GM21515 (cell line): ENCODE measurements around the gene ITPKC.
A peak's percentile ranks its signal among the peaks of the same experiment; 100 is the strongest.
"Not testable (repeated sequence)": the region's sequence is repeated elsewhere in the genome, so short reads cannot be mapped to it uniquely, and the experiment has no call there.

Source experiments
- ATAC-seq: cut with Tn5 transposase; IDR thresholded peaks from one replicate; pipeline ENCODE4 v1.9.1; 2021; ENCODE audit not compliant: unreplicated experiment

The ITPKC gene

DNA sequence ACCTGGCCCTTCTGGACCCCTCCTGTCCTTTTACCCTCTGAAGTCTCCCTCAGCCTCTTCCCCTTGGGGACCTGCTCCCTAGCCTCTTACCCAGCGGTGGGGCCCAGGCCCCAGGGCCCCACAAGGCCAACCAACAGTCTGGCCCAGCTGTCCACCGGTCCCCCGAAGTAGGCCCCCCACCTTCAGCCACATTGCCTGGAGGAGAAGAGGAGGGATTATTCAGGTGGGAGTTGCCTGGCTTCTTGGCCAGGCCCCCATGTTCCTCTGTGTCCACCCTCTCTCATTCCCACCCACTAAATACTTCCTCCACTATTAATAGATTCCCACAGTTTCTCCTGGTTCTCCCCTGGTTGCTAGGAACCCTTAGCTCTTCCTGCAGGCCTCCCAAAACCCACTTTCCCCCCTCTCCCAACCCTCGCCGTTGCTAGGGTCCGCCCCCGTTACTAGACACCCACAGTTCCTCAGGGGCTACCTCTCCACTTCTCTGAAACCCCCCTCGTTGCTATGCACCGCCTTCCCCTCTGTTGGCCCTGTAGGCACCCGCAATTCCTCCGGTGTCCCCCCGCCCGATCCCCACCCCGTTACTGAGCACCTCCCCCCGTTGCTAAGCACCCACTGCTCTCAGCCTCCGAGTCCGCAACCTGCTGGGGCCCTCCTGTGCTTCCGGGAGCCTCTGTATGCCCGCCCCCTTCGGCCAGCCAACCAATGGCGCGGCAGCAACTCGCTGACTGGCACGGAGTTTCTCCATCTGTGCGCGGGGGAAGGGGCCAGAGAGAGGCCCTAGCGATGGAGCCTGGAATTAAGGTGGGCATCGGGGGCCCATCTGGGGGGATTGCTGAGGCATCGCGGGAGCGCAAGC, 2.2 kb upstream of the ITPKC start:
- ATAC-seq, result peak; percentile 48

DNA sequence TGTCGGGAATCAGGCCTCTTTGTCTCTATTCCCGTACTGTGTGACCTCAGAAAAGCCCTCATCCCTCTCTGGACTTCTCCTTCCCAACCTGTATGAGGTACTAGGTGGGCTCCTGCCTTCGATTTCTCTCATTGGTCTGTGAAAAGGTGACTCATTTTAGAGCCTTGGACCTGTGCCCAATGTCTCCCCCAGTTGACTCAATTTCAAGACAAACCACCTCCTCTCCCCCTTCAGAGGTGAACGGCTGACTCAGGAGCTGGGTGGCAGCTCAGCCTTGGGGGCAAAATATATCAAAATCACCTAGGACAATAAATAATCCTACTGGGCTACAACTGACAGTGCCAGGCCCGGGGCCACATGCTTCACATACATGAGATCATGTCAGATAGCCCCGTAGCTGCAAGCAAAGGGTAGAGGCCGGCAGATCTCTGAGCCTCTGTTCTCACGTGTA, 856 bp upstream of the ITPKC start:
- ATAC-seq, result no peak

DNA sequence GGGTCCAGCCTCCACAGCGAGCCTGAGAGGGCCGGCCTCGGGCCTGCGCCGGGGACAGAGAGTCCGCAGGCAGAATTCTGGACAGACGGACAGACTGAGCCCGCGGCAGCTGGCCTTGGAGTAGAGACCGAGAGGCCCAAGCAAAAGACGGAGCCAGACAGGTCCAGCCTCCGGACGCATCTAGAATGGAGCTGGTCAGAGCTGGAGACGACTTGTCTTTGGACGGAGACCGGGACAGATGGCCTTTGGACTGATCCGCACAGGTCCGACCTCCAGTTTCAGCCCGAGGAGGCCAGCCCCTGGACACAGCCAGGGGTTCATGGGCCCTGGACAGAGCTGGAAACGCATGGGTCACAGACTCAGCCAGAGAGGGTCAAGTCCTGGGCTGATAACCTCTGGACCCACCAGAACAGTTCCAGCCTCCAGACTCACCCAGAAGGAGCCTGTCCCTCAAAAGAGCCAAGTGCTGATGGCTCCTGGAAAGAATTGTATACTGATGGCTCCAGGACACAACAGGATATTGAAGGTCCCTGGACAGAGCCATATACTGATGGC, 490 bp downstream of the ITPKC start:
- ATAC-seq, result no peak

DNA sequence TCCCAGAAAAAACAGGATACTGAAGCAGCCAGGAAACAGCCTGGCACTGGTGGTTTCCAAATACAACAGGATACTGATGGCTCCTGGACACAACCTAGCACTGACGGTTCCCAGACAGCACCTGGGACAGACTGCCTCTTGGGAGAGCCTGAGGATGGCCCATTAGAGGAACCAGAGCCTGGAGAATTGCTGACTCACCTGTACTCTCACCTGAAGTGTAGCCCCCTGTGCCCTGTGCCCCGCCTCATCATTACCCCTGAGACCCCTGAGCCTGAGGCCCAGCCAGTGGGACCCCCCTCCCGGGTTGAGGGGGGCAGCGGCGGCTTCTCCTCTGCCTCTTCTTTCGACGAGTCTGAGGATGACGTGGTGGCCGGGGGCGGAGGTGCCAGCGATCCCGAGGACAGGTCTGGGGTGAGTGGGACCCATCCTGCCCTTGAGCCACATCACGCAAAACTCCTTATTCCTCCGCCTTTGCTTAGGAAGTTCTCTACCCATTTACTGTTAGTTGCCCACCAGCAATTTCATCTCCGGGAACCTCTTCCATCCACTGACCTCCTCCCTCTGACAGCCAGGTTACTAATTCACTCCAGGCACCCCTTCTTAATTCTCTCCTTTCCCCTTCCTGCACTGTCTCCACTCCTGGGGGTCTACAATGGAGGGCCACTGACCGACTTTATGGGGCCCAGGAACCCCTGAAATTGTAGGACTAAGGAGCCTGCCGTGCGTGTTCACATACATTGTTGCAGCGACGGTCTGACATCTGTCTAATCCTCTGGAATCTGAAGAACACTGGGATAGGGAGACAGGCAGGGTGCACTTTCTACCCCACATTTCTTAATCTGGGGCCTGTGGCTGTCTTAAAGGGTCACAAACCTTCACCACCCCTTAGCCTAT, 1.2 kb downstream of the ITPKC start:
- ATAC-seq, result no peak

DNA sequence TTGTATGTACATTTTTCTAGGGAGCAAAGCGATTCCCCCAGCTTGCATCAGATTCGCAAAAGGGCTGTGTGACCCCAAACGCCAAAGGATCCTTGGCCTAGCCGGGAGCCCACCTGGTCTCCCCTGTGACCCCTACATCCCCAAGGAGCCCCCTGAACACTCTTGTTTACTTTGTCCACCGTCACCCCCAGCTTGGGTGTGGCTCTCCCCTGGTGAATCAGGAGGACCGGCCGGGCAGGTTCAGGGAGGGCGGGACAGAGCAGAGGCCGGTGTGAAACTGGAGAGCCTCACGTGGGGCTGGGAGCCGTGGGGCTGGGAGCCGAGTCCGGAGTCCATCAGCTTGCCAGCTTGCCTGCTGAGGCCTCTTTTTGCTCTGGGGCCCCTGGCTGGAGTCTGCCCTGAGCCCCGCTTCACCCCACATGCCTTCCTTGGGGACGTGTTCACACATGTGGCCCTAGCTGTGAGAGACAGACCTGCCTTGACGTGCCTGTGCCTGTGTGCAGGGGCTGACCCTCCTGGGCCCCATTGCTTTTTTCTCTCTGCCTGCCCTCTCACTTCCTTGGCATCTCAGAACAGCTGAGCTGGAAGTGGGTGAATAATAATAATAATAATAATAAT, 2.0 kb downstream of the ITPKC start:
- no peak for ATAC-seq

DNA sequence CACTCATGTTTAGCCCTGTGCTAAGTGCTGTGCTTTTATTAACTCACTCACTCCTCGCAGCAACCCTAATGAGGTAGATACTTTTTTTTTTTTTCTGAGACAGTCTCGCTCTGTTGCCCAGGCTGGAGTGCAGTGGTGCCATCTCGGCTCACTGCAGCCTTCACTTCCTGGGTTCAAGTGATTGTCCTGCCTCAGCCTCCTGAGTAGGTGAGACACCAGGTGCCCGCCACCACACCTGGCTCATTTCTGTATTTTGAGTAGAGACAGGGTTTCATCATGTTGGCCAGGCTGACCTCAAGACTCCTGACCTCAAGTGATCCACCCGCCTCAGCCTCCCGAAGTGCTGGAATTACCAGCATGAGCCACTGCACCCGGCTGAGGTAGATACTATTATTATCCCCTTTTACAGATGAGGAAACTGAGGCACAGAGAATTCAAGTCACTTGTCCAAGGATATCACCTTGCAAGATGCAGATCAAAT, 2.5 kb downstream of the ITPKC start:
- ATAC-seq, result no peak

DNA sequence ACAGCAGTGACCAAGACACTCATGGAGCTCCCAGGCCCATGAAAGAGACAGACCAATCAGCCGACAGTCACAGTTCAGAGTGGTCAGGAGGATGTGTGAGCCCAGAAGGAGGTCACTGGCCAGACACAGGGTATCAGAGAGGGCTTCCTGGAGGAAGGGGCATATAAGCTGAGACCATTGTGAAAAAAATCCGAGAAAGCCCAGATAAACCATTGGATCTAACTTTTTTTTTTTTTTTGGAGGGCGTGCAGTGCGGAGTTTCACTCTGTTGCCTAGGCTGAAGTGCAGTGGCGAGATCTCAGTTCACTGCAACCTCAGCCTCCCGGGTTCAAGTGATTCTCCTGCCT, 4.2 kb downstream of the ITPKC start:
- ATAC-seq, result no peak

DNA sequence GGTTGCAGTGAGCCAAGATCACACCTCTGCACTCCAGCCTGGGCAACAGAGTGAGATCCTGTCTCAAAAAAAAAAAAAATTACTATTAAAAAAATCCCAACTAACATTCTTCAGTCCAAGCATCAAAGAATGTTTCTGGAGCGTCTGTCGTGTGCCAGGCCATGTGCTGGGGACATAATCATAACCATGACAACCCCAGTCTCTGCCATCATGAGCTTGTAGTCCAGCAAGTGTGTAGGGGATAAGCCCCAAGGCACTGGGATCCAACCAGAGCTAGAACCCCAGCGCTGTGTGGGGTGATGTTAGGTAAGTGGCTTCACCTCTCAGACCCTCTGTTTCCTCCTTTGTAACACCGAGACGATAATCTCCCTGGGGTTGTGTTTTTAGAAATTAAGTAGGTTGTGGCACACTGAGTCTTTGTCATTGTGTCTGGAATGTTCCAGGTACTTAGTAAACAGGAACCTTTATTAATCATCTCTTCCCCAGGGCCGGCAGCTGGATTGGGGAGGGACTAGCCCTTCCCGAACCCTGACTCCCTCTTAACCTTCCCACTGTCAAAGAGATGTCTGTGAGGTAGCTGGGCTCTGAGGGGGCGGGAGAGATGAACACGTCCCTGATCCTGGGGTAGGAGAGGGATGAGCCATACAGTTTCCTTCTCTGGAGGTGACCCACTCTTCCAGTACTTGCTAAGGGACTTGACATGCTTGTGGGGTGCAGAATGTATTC, 5.2 kb downstream of the ITPKC start:
- ATAC-seq, result no peak

DNA sequence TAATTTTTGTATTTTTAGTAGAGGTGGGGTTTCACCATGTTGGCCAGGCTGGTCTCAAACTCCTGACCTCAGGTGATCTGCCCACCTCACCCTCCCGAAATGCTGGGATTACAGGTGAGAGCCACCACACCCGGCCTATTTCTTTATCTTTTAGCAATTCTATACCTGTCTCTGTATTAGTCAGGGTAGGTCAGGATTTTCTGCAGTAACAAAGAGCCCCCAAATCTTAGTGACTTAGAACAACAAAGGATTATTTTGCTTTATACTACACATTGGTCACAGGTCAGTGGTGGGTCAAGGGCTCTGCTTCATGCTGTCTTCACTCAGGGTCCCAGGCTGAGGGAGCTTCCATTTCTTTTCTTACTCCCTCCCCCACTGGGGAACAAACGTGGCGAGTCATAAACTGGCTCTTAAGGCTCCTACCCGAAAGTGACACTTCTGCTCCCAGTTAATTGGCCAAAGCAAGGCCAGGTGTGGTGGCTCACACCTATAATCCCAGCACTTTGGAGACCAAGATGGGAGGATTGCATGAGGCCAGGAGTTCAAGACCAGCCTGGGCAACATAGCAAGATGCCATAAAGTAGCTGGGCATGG, 6.8 kb downstream of the ITPKC start:
- no peak for ATAC-seq

DNA sequence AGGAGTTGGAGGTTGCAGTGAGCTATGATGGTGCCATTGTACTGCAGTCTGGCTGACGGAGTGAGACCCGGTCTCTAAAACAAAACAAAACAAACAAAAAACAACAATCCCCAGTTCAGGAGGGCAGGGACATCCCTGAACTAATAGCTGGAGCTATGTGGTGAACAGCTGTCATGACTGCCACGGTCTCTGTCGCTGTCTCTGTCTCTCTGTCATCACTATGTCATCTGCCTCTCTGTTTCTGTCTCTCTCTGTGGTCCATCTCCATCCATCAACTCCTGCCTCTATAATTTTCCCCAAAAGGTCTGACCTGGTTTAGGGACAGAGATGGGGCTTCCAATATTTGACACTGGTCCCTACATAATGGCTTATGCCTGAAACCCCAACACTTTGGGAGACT, 7.4 kb downstream of the ITPKC start:
- ATAC-seq, result no peak

DNA sequence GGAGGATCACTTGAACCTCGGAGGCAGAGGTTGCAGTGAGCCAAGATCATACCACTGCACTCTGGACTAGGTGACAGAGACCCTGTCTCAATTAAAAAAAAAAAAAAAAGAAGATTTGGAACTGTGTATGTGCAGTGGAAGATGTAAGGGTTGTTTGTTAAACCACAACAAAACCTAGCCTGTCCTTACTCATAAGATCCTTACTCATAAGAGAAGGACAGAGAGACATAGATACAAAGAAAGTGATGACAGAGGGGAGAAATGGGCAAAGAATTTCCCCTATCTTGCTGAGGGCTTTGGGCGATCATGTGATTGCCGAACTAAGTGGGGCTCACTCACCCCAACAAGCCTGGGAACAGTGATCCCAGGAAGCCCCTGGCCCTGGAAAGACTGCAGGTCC, 7.9 kb downstream of the ITPKC start:
- no peak for ATAC-seq

DNA sequence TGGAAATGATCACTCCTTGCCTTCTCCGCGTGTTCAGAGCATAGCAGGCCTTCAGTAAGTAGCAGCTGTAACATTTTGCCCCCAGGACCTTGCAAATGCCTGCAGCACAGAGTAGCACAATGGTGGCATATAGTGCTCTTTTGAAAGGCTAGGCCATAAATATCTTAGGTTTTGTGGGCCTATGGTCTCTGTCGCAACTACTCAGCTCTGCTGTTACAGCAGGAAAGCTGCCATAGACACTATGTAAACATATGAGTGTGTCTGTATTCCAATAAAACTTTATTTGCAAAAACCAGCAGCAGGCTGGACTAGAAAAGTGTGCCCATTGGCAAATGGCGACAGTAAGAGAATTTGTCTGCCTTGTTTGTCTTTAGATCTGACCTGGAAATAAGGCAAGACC, 9.4 kb downstream of the ITPKC start:
- ATAC-seq, result no peak

DNA sequence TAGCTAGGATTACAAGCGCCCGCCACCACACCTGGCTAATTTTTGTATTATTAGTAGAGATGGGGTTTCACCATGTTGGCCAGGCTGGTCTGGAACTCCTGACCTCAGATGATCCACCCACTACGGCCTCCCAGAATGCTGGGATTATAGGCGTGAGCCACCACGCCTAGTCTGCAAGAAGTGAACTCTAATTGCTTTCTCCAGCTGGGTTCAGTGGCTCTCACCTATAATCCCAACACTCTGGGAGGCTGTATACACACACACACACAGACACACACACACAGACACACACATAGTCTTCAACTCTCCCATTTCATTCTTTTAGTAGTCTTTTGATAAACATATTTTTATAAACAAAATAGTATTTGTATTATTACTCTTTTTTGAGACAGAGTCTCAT, 13.2 kb downstream of the ITPKC start:
- not testable (repeated sequence) for ATAC-seq

DNA sequence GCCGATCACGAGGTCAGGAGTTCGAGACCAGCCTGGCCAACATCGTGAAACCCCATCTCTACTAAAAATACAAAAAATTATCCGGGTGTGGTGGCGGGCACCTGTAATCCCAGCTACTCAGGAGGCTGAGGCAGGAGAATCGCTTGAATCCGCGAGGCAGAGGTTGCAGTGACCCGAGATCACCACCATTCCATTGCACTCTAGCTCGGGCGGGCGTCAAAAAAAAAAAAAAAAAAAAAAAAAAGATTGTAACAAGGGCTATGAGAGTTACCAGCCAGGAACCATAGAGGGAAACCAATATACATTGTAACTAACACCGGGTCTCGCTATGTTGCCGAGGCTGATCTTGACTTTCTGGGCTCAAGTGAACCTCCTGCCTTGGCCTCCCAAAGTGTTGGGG, 15.4 kb downstream of the ITPKC start:
- ATAC-seq, result not testable (repeated sequence)

DNA sequence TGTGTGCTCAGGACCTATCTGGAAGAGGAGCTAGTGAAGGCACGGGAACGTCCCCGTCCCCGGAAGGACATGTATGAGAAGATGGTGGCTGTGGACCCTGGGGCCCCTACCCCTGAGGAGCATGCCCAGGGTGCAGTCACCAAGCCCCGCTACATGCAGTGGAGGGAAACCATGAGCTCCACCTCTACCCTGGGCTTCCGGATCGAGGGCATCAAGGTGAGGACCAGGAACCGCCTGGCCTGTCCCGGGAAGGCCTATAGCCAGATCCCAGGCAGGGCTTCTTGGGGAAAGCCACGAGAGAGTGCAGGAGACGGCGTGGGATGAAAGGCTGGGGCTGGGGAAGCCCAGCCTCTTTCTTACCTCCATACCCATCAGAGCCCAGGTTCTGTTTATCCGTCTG, 16.2 kb downstream of the ITPKC start:
- ATAC-seq, result no peak

DNA sequence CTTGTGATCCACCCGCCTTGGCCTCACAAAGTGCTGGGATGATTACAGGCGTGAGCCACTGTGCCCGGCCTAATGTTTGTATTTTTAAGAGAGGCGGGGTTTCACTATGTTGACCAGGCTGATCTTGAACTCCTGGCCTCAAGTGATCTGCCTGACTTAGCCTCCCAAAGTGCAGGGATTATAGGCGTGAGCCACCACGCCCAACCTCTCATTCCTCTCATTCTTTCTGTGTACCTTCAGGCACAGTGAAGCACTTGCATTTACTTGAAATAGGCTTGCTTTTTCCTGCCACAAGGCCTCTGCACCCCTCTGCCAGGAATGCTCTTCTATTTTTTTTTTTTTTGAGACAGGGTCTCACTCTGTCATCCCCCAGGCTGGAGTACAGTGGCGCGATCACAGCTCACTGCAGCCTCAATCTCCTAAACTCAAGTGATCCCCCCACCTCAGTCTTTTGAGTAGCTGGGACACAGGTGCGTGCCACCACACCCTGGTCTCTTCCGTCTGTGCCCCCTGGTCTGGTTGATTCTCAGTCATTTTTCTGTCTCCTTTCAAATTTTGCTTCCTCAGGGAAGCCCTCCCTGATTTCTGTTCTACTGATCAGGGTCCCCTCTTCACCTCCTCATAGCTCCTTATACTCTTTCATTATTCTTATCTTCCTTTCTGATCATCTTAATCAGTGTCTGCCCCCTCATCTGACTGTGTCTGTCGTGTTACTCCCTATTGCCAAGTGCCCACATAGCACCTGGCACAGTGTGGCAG, 18.3 kb downstream of the ITPKC start:
- no peak for ATAC-seq

DNA sequence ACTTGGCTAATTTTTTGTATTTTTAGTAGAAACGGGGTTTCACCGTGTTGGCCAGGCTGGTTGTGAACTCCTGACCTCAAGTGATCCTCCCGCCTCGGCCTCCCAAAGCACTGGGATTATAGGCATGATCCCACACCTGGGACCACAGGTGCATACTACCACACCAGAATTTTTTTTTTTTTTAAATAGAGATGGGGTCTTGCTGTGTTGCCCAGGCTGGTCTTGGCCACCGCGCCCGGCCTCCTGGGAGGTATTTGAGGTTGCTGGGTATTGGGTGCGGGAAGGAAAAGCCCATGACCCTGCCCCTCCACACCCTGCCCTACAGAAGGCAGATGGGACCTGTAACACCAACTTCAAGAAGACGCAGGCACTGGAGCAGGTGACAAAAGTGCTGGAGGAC, 19.7 kb downstream of the ITPKC start:
- no peak for ATAC-seq

DNA sequence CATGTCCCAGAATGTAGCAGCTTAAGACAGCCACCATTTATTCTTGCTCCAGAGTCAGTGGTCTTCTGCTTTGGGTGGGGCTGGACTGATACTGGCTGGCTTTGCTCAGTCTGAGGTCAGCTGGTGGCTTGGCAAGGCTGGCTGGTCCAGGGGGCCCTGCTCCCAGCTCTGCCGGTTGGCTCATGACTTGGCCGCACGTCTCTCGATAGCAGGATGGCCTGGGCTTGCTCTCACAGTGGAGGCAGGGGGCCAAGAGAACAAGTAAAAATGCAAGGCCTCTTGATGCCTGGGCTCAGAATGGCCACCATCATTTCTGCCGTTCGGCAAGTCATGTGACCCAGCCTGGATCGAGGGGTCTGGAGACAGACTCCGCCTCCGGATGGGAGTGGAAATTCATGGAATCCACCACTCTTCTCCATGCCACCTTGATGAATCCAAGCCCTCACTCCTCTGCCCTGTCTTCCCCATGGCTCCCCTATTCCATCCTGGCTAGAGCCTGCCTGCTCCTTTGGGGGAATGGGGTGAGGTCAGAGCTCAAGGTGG, 20.3 kb downstream of the ITPKC start:
- ATAC-seq, result no peak
